ENCODE measurements around the gene TRPM1.

GRCh38 chr15:31131853-31132375 lies 30.4 kb upstream of the TRPM1 start:
- TF ChIP-seq POLR2A (IDR thresholded peaks at IDR 0.05) (no peak), CTCF (IDR thresholded peaks at IDR 0.05) (no peak)
